H1 (cell line): Measurements from ENCODE around the gene WDR93. TPM values are rescaled to one million over a fixed set of nuclear protein-coding genes. Genes with fewer than 3 reads are reported as not detected.

Source experiments
- CTCF ChIA-PET: fragments of 300-600 bp; sonication (Branson Sonifier 250); formaldehyde crosslinking; loops from one replicate; lab custom pipeline; 2021; ENCODE audit not compliant: partially characterized antibody; lab: Charles Lee
- POLR2A ChIA-PET: fragments of 300-600 bp; sonication (Branson Sonifier 250); formaldehyde crosslinking; loops from one replicate; lab custom pipeline; 2021; ENCODE audit warnings: inconsistent platforms; ENCODE audit not compliant: partially characterized antibody; lab: Charles Lee
- DNase-seq, 2 experiments: peaks; one replicate each; pipeline versions ENCODE4 v3.0.0 to v3.0.0-alpha.2; 2010 to 2022; ENCODE audit warnings: low spot score in 2 of 2, low read depth in 1 of 2, mixed read lengths in 1 of 2
- FAIRE-seq: peaks from 2 replicates; lab custom pipeline; 2011; peaks lifted over from hg19 to GRCh38; lab: Jason Lieb, UNC
- H2AFZ ChIP-seq: 2 replicates; pipeline ENCODE4 v1.8.1; 2012; ENCODE audit warnings: low read length, inconsistent platforms
- H2AK5ac ChIP-seq: 2 replicates; pipeline ENCODE4 v1.6.1; 2013; ENCODE audit warnings: low read depth, low read length
- H2BK120ac ChIP-seq: replicated peaks from 2 replicates; pipeline ENCODE3; 2013; ENCODE audit warnings: low read depth, low read length, inconsistent platforms
- H2BK12ac ChIP-seq: 2 replicates; pipeline ENCODE4 v1.6.1; 2013; ENCODE audit warnings: low read depth, low read length
- H2BK15ac ChIP-seq: 2 replicates; pipeline ENCODE4 v1.6.1; 2013; ENCODE audit warnings: low read length
- H2BK20ac ChIP-seq: 2 replicates; pipeline ENCODE4 v1.6.1; 2013; ENCODE audit warnings: low read length
- H2BK5ac ChIP-seq: 2 replicates; pipeline ENCODE4 v1.6.1; 2013; ENCODE audit warnings: low read depth, low read length
- H3K14ac ChIP-seq: 2 replicates; pipeline ENCODE4 v1.6.1; 2013; ENCODE audit warnings: inconsistent platforms; ENCODE audit not compliant: insufficient read length
- H3K18ac ChIP-seq: 2 replicates; pipeline ENCODE4 v1.6.1; 2013; ENCODE audit warnings: low read length; ENCODE audit errors: extremely low read depth
- H3K23ac ChIP-seq: 2 replicates; pipeline ENCODE4 v1.6.1; 2013; ENCODE audit warnings: inconsistent platforms; ENCODE audit not compliant: insufficient read length
- H3K23me2 ChIP-seq: 2 replicates; pipeline ENCODE4 v1.6.1; 2013; ENCODE audit warnings: low read depth, low read length
- H3K27ac ChIP-seq: 2 replicates; pipeline ENCODE4 v1.6.1; 2011; ENCODE audit warnings: low read depth, low read length, inconsistent platforms
- H3K27me3 ChIP-seq, 4 experiments: replicated peaks in 1 of 4; 1 replicate in 1 of 4; 2 replicates in 3 of 4; pipeline versions ENCODE4 v1.6.1 to v1.8.1; 2011 to 2013; ENCODE audit warnings: low read length in 3 of 4, mild to moderate bottlenecking in 3 of 4, inconsistent platforms in 2 of 4, mixed read lengths in 2 of 4, moderate library complexity in 1 of 4; ENCODE audit not compliant: control insufficient read depth in 3 of 4, insufficient read depth in 3 of 4; ENCODE audit errors: extremely low read depth in 1 of 4
- H3K36me3 ChIP-seq, 4 experiments: 2 replicates each; pipeline versions ENCODE4 v1.6.1 to v1.8.1; 2011 to 2013; ENCODE audit warnings: mild to moderate bottlenecking in 4 of 4, low read length in 3 of 4, moderate library complexity in 2 of 4, control low read depth in 1 of 4, inconsistent platforms in 1 of 4; ENCODE audit not compliant: insufficient read depth in 4 of 4, control insufficient read depth in 2 of 4
- H3K4ac ChIP-seq: replicated peaks from 2 replicates; pipeline ENCODE3; 2013; ENCODE audit warnings: low read length, low read depth, mixed read lengths, inconsistent platforms; ENCODE audit not compliant: insufficient read length
- H3K4me1 ChIP-seq, 4 experiments: replicated peaks in 1 of 4; 1 replicate in 1 of 4; 2 replicates in 3 of 4; pipeline versions ENCODE4 v1.6.1 to v1.8.1; 2011 to 2013; ENCODE audit warnings: low read length in 3 of 4, inconsistent platforms in 2 of 4, mixed read lengths in 1 of 4; ENCODE audit not compliant: insufficient read depth in 4 of 4, control insufficient read depth in 3 of 4
- H3K4me2 ChIP-seq, 2 experiments: 2 replicates each; pipeline versions ENCODE4 v1.6.1 to v1.8.1; 2011 to 2013; ENCODE audit warnings: low read depth in 2 of 2, low read length in 2 of 2, control low read depth in 1 of 2, inconsistent platforms in 1 of 2, mild to moderate bottlenecking in 1 of 2; ENCODE audit not compliant: insufficient read depth in 1 of 2
- H3K4me3 ChIP-seq, 4 experiments: fragments of 200-600, 300-600 bp in 1 of 4; sonication (generic), shearing (Covaris generic), sonication (Bioruptor Twin) in 1 of 4; 2 replicates each; pipeline versions ENCODE4 v1.5.1 to v1.8.1; 2011 to 2016; ENCODE audit warnings: low read length in 4 of 4, low read depth in 3 of 4, control low read depth in 2 of 4, inconsistent platforms in 2 of 4, mild to moderate bottlenecking in 2 of 4, mixed read lengths in 1 of 4, moderate library complexity in 1 of 4; ENCODE audit not compliant: insufficient read depth in 2 of 4; ENCODE audit errors: extremely low read depth in 1 of 4
- H3K56ac ChIP-seq: replicated peaks from 2 replicates; pipeline ENCODE3; 2013; ENCODE audit warnings: low read depth, mild to moderate bottlenecking, mixed read lengths, low read length, inconsistent platforms; ENCODE audit not compliant: insufficient read length
- H3K79me1 ChIP-seq: 2 replicates; pipeline ENCODE4 v1.6.1; 2013; ENCODE audit warnings: low read depth, low read length, control low read depth
- H3K79me2 ChIP-seq, 2 experiments: 2 replicates each; pipeline versions ENCODE4 v1.6.1 to v1.8.1; 2012 to 2013; ENCODE audit warnings: low read length in 2 of 2, mild to moderate bottlenecking in 2 of 2, inconsistent platforms in 1 of 2; ENCODE audit not compliant: insufficient read depth in 2 of 2, control insufficient read depth in 1 of 2
- H3K9ac ChIP-seq, 4 experiments: replicated peaks in 1 of 4; 1 replicate in 1 of 4; 2 replicates in 3 of 4; pipeline versions ENCODE4 v1.6.1 to v1.8.1; 2011 to 2013; ENCODE audit warnings: low read depth in 3 of 4, low read length in 3 of 4, control low read depth in 2 of 4, mild to moderate bottlenecking in 2 of 4, moderate library complexity in 2 of 4, inconsistent platforms in 1 of 4; ENCODE audit errors: extremely low read depth in 1 of 4
- H3K9me3 ChIP-seq, 2 experiments: 2 replicates each; pipeline versions ENCODE4 v1.6.1 to v1.8.1; 2012 to 2013; ENCODE audit warnings: mild to moderate bottlenecking in 2 of 2, moderate library complexity in 2 of 2, control low read depth in 1 of 2, inconsistent platforms in 1 of 2, low read depth in 1 of 2, low read length in 1 of 2, mixed read lengths in 1 of 2; ENCODE audit not compliant: insufficient read depth in 2 of 2
- H4K20me1 ChIP-seq, 2 experiments: replicated peaks in 1 of 2; 2 replicates each; pipeline versions ENCODE3 to v1.8.1; 2011 to 2013; ENCODE audit warnings: inconsistent platforms in 2 of 2, low read length in 2 of 2, mild to moderate bottlenecking in 1 of 2; ENCODE audit not compliant: insufficient read depth in 2 of 2, control insufficient read depth in 1 of 2
- H4K5ac ChIP-seq: 2 replicates; pipeline ENCODE4 v1.6.1; 2013; ENCODE audit warnings: low read length, low read depth, mixed read lengths, inconsistent platforms; ENCODE audit not compliant: insufficient read length
- H4K8ac ChIP-seq: 2 replicates; pipeline ENCODE4 v1.8.0; 2013; ENCODE audit warnings: mild to moderate bottlenecking, moderate library complexity, low read length, inconsistent platforms; ENCODE audit not compliant: insufficient read depth; ENCODE audit errors: extremely low read depth
- H4K91ac ChIP-seq: replicated peaks from 2 replicates; pipeline ENCODE3; 2013; ENCODE audit warnings: low read length, mixed read lengths, inconsistent platforms; ENCODE audit not compliant: insufficient read length
- CBX5 ChIP-seq: fragments of 300-800, 300-1000 bp; sonication (generic); IDR thresholded peaks from 2 replicates; pipeline ENCODE4 v1.7.1; 2016; ENCODE audit warnings: antibody characterized with exemption, low read length, low read depth
- CREB1 ChIP-seq: IDR thresholded peaks from 2 replicates; pipeline ENCODE4 v1.6.1; 2012; ENCODE audit warnings: inconsistent platforms
- JUND ChIP-seq: IDR thresholded peaks from 2 replicates; pipeline ENCODE4 v1.6.1; 2011; ENCODE audit warnings: mild to moderate bottlenecking, improper control_type of control experiment, low read length
- NANOG ChIP-seq: IDR thresholded peaks from 2 replicates; pipeline ENCODE4 v1.6.1; 2011; ENCODE audit warnings: low read length, low read depth, mild to moderate bottlenecking, inconsistent platforms; ENCODE audit not compliant: insufficient read depth, poor library complexity, severe bottlenecking
- POLR2AphosphoS5 ChIP-seq: IDR thresholded peaks from 2 replicates; pipeline ENCODE4 v1.6.1; 2011; ENCODE audit warnings: low read depth, low read length
- SIX5 ChIP-seq: IDR thresholded peaks from 2 replicates; pipeline ENCODE4 v1.6.1; 2011; ENCODE audit warnings: mild to moderate bottlenecking, low read depth, low read length
- TCF12 ChIP-seq: IDR thresholded peaks from 2 replicates; pipeline ENCODE4 v1.6.1; 2011; ENCODE audit warnings: low read depth, mild to moderate bottlenecking, low read length
- YY1 ChIP-seq: IDR thresholded peaks from 2 replicates; pipeline ENCODE4 v1.6.1; 2011; ENCODE audit warnings: low read depth, mild to moderate bottlenecking, low read length
- ZNF274 ChIP-seq: IDR thresholded peaks from 2 replicates; pipeline ENCODE4 v1.7.0; 2012; ENCODE audit warnings: low read length, borderline replicate concordance; ENCODE audit errors: extremely low read depth
- WGBS, 2 experiments: shearing (Covaris generic) in 1 of 2; methylation state at CpG; one replicate each; pipeline versions ENCODE4 v1.1.6 to v1.1.7; 2013 to 2015; ENCODE audit warnings: low lambda C conversion rate in 2 of 2, mixed read lengths in 2 of 2, inconsistent platforms in 1 of 2, low coverage in 1 of 2, missing lambda C conversion rate in 1 of 2; ENCODE audit not compliant: insufficient replicate concordance in 2 of 2, insufficient coverage in 1 of 2, insufficient read length in 1 of 2; ENCODE audit errors: extremely low coverage in 1 of 2, missing lambda C conversion rate in 1 of 2; 5-methylcytosine and 5-hydroxymethylcytosine counted together
- polyA plus RNA-seq, 7 experiments: library from polyadenylated mRNA; depleted of rRNA in 3 of 7; stranded (reverse) in 5 of 7; unstranded in 2 of 7; fragments of >200 nt in 5 of 7; fragments of 200-250 nt in 2 of 7; gene quantifications; 1 replicate in 5 of 7; 2 replicates in 1 of 7; 4 replicates in 1 of 7; pipeline versions ENCODE4 v1.2.1 to v1.2.3, GENCODE V29; 2011 to 2013; ENCODE audit warnings: missing spikeins in 2 of 7, mixed read lengths in 2 of 7
- total RNA-seq: library from RNA; stranded (reverse); fragmentation: NEBNext Ultra II Directional; extraction: Animal tissue kit (Norgen Biotek cat#: 25700); gene quantifications from 2 replicates; pipeline ENCODE4 v1.2.1, GENCODE V29; 2021
- TF ChIP-seq, protein P1 (sequence below): IDR thresholded peaks from 2 replicates; pipeline ENCODE4 v1.6.1; 2011; ENCODE audit warnings: low read depth, mild to moderate bottlenecking, low read length; ENCODE audit not compliant: insufficient read depth

Gene WDR93
- total and polyA plus RNA-seq, 2 of the 8 experiments (the other 6 are each of a cell fraction or from before 2014, with no cell fraction given), result 0.03 TPM; not detected in 1

DNA sequence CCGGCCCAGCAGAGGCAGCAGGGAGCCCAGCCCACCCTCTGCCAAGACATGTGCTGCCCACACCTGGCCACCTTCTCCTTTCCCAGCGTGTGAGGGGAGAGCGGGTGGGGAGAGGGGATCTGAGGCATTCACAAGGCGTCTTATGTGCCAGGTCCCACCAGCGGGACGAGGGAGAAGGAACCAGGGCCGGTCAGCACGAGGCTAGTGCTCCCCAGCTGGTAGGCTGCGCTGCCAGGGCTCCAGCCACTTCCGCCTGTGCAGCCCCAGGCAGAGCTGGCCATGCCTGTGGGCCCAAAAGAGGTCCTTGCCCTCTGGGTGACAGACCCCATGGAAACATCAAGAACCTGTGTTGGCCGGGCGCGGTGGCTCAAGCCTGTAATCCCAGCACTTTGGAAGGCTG lies 54.5 kb downstream of the WDR93 start:
- Histone ChIP-seq H3K4ac (no peak overlapping the region), H2BK5ac (no peak overlapping the region), H3K27me3 (peaks cover 30 to 52% (median 50%) of the 10 kb centered on the region in 4 experiments), H2AFZ (no peak overlapping the region), H3K23me2 (peaks cover 22% of the 10 kb centered on the region; the same call in 1 of the 2 replicates), H3K18ac (no peak overlapping the region), H3K36me3 (no peaks in the 10 kb centered on the region), H3K79me2 (no peaks in the 10 kb centered on the region), H2BK20ac (no peak overlapping the region), H3K79me1 (no peaks in the 10 kb centered on the region; the same call in none of the 2 replicates), H4K5ac (no peak overlapping the region), H3K56ac (no peak overlapping the region), H4K91ac (no peak overlapping the region), H3K14ac (no peak overlapping the region), H3K23ac (no peak overlapping the region), H3K9ac (no peak overlapping the region), H4K8ac (no peak overlapping the region), H3K27ac (no peak overlapping the region), H2BK120ac (no peak overlapping the region), H3K4me3 (no peak overlapping the region), H2AK5ac (no peak overlapping the region), H2BK12ac (no peak overlapping the region), H2BK15ac (no peak overlapping the region), H3K4me2 (no peak overlapping the region), H4K20me1 (peaks cover 1 to 10% of the 10 kb centered on the region in 2 experiments), H3K9me3 (no peaks in the 10 kb centered on the region), H3K4me1 (peaks cover 0 to 23% (median 17%) of the 10 kb centered on the region in 4 experiments; a peak in 6 of 7 replicates)
- CTCF ChIA-PET, result interaction anchor here (0.9 to 3.0 kb wide), 8 partner anchors 10 to 145 kb away, joined by 3 to 14 read pairs (median 4); no protein-coding TSS in a partner anchor
- POLR2A ChIA-PET, result no interaction called here
- FAIRE-seq, result no peak
- TF ChIP-seq POLR2AphosphoS5 (no peak), NANOG (no peak), ZNF274 (no peak), SIX5 (no peak), CBX5 (no peak), JUND (no peak), YY1 (no peak), TCF12 (no peak), CREB1 (no peak)
- TF ChIP-seq, protein P1, sequence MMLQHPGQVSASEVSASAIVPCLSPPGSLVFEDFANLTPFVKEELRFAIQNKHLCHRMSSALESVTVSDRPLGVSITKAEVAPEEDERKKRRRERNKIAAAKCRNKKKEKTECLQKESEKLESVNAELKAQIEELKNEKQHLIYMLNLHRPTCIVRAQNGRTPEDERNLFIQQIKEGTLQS, result no peak
- WGBS, 2 experiments, result 72% methylated on average over 12 of the region's 13 CpGs; no CpG with 5 or more reads in 1 of the 2 experiments
- DNase-seq, result no peak
